ENCODE data around the gene FZR1. TPM values are rescaled to one million over a fixed set of nuclear protein-coding genes. Genes with fewer than 3 reads are reported as not detected.
"Not testable (repeated sequence)": the region's sequence is repeated elsewhere in the genome, so short reads cannot be mapped to it uniquely, and the experiment has no call there.

Gene FZR1
- total and polyA plus RNA-seq, 7 donors: 12.8 to 25.8 (median 24.3) TPM

DNA sequence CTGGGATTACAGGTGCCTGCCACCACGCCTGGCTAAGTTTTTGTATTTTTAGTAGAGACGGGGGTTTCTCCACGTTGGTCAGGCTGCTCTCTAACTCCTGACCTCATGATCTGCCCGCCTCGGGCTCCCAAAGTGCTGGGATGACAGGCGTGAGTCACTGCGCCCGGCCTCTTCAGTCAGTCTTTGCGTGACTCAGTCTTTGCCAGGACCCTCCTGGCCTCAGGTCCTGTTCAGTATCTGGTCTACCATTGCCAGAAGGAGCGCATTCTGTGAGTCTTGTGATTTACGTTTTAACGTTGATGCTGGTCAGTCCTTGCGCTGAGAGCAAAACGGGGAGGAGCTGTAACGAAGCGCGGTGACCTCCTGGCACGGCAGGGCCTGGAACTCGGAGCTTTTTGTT, 59.0 kb downstream of the FZR1 start:
- Histone ChIP-seq H3K4me1 (no peaks in the 10 kb centered on the region), H3K9me3 (no peaks in the 10 kb centered on the region), H3K27me3 (ENCODE audit: insufficient read depth in 3 of 3, low read length in 2 of 3) (peaks cover 0 to 2% (median 0%) of the 10 kb centered on the region in 3 donors), H3K27ac (no peak overlapping the region), H3K4me3 (no peak overlapping the region), H3K36me3 (ENCODE audit: insufficient read depth in 1 of 2, low read depth in 1 of 2) (no peaks in the 10 kb centered on the region)
- ATAC-seq (no peak), DNase-seq (no peak)
- 61 to 68% (median 62%) methylated on average over 19 of the region's 19 CpGs for WGBS, 3 donors
- TF ChIP-seq, protein P1, sequence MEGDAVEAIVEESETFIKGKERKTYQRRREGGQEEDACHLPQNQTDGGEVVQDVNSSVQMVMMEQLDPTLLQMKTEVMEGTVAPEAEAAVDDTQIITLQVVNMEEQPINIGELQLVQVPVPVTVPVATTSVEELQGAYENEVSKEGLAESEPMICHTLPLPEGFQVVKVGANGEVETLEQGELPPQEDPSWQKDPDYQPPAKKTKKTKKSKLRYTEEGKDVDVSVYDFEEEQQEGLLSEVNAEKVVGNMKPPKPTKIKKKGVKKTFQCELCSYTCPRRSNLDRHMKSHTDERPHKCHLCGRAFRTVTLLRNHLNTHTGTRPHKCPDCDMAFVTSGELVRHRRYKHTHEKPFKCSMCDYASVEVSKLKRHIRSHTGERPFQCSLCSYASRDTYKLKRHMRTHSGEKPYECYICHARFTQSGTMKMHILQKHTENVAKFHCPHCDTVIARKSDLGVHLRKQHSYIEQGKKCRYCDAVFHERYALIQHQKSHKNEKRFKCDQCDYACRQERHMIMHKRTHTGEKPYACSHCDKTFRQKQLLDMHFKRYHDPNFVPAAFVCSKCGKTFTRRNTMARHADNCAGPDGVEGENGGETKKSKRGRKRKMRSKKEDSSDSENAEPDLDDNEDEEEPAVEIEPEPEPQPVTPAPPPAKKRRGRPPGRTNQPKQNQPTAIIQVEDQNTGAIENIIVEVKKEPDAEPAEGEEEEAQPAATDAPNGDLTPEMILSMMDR (IDR thresholded peaks at IDR 0.05): no peak
- intact Hi-C loops (cut with DNase I): no loop called here

DNA sequence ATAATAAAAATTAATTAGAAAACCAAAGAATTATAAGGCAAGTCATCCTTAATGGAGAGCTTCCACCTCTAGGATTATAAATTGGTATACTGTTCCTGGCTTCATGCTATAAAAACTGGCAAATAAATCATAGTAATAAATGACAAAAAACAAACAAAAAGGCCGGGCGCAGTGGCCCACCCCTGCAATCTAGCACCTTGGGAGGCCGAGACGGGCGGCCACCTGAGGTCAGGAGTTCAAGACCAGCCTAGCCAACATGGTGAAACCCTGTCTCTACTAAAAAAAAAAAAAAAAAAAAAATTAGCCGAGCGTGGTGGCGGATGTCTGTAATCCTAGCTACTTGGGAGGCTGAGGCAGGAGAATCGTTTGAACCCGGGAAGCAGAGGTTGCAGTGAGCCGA, 63.9 kb downstream of the FZR1 start:
- intact Hi-C loops (cut with DNase I); ATAC-seq; H3K4me1 ChIP-seq; H3K4me3 ChIP-seq; H3K36me3 ChIP-seq (ENCODE audit: insufficient read depth in 1 of 2, low read depth in 1 of 2); H3K27ac ChIP-seq; H3K9me3 ChIP-seq; DNase-seq; H3K27me3 ChIP-seq (ENCODE audit: insufficient read depth in 3 of 3, low read length in 2 of 3): not testable (repeated sequence)
- 75 to 82% (median 77%) methylated on average over 11 of the region's 11 CpGs for WGBS, 3 donors

GRCh38 chr19:3570606-3571011, 64.5 kb downstream of the FZR1 start:
- Histone ChIP-seq H3K27me3 (ENCODE audit: insufficient read depth in 3 of 3, low read length in 2 of 3) (peaks cover 0 to 2% (median 0%) of the 10 kb centered on the region in 3 donors), H3K36me3 (ENCODE audit: insufficient read depth in 1 of 2, low read depth in 1 of 2) (peaks cover 0 to 6% of the 10 kb centered on the region in 2 donors), H3K27ac (no peak overlapping the region), H3K4me3 (no peak overlapping the region), H3K9me3 (no peaks in the 10 kb centered on the region), H3K4me1 (no peaks in the 10 kb centered on the region)
- no peak for ATAC-seq
- TF ChIP-seq, protein P1 (IDR thresholded peaks at IDR 0.05): no peak
- intact Hi-C loops (cut with DNase I): no loop called here
- no peak for DNase-seq
- WGBS, 3 donors: 58 to 81% (median 66%) methylated on average over 7 of the region's 7 CpGs

GRCh38 chr19:3572132-3572854, 66.2 kb downstream of the FZR1 start:
- WGBS, 3 donors: 1% methylated on average over 45 to 48 of the region's 48 CpGs
- TF ChIP-seq, protein P1 (IDR thresholded peaks at IDR 0.05): no peak
- Histone ChIP-seq H3K4me3 (peak overlapping the region; percentile 81), H3K9me3 (no peaks in the 10 kb centered on the region), H3K27me3 (ENCODE audit: insufficient read depth in 3 of 3, low read length in 2 of 3) (no peaks in the 10 kb centered on the region), H3K4me1 (peaks cover 10% of the 10 kb centered on the region), H3K36me3 (ENCODE audit: insufficient read depth in 1 of 2, low read depth in 1 of 2) (peaks cover 0 to 6% of the 10 kb centered on the region in 2 donors), H3K27ac (no peak overlapping the region)
- ATAC-seq (peak; percentile 96 to 98 (median 96)), DNase-seq (peak; percentile 100)
- intact Hi-C loops (cut with DNase I): no loop called here

- Histone ChIP-seq H3K4me1 (peaks cover 10% of the 10 kb centered on the region), H3K27ac (peak within 1 kb of the TSS; percentile 68), H3K27me3 (ENCODE audit: insufficient read depth in 3 of 3, low read length in 2 of 3) (no peaks in the 10 kb centered on the region), H3K9me3 (no peaks in the 10 kb centered on the region), H3K36me3 (ENCODE audit: insufficient read depth in 1 of 2, low read depth in 1 of 2) (peaks cover 0 to 6% of the 10 kb centered on the region in 2 donors), H3K4me3 (peak within 1 kb of the TSS; percentile 81)
- TF ChIP-seq, protein P1 (IDR thresholded peaks at IDR 0.05): no peak
- 0 to 1% (median 1%) methylated on average over 17 to 30 of the region's 30 CpGs for WGBS, 3 donors
- peak in 1 of 4 donors; percentile 1 for ATAC-seq
- DNase-seq: no peak
- intact Hi-C loops (cut with DNase I): no loop called here
Observed at GRCh38 chr19:3572855-3573161, 66.7 kb downstream of the FZR1 start, which contains the start of gene HMG20B. Gene HMG20B (plus strand): TSS chr19:3572944. CDS start chr19:3573310, 366 bp downstream.
